Measurements from ENCODE around the gene CCL3.

GRCh38 chr17:36118477-36119353 is 28.8 kb upstream of the CCL3 start:
- TF ChIP-seq CTCF (conservative IDR thresholded peaks at IDR 0.05; ENCODE audit: low read length) (no peak), EZH2phosphoT487 (IDR thresholded peaks at IDR 0.05; ENCODE audit: borderline replicate concordance) (no peak)

Data from Loucy (cell line).